GM08714 (cell line): ENCODE measurements around the gene TOLLIP.
"Not testable (repeated sequence)": the region's sequence is repeated elsewhere in the genome, so short reads cannot be mapped to it uniquely, and the experiment has no call there.

ENCODE experiments used
- H3K4me3 ChIP-seq: fragments of 200-500 bp; sonication (Bioruptor generic); 2 replicates; pipeline ENCODE4 v1.5.1; 2014; ENCODE audit warnings: mild to moderate bottlenecking, low read length, inconsistent platforms
- ZNF274 ChIP-seq: IDR thresholded peaks from 2 replicates; pipeline ENCODE4 v1.6.1; 2012; ENCODE audit warnings: mild to moderate bottlenecking, low read depth, low read length

Gene TOLLIP

GRCh38 chr11:1309498-1310317 is at the start of gene TOLLIP:
Gene TOLLIP, minus strand, starts transcription at chr11:1309632. Its CDS starts 134 bp downstream, at chr11:1309498.
- no peak for TF ChIP-seq ZNF274
- H3K4me3 ChIP-seq, result peak within 1 kb of the TSS; percentile 62; the same call in 1 of the 2 replicates

- H3K4me3 ChIP-seq, result not testable (repeated sequence)
Measured at GRCh38 chr11:1358931-1359330, 49.5 kb upstream of the TOLLIP start.

- TF ChIP-seq ZNF274, result no peak
- no peak overlapping the region for H3K4me3 ChIP-seq
Measured at GRCh38 chr11:1358286-1358685, 48.9 kb upstream of the TOLLIP start.

- H3K4me3 ChIP-seq, result no peak overlapping the region
- no peak for TF ChIP-seq ZNF274
Measured at GRCh38 chr11:1356478-1356960, 47.1 kb upstream of the TOLLIP start.

- TF ChIP-seq ZNF274, result no peak
- H3K4me3 ChIP-seq, result no peak overlapping the region
Measured at GRCh38 chr11:1356007-1356435, 46.6 kb upstream of the TOLLIP start.

- no peak overlapping the region for H3K4me3 ChIP-seq
- TF ChIP-seq ZNF274, result no peak
Measured at GRCh38 chr11:1354125-1354938, 44.9 kb upstream of the TOLLIP start.

GRCh38 chr11:1353383-1354124 is 44.1 kb upstream of the TOLLIP start:
- H3K4me3 ChIP-seq, result no peak overlapping the region
- TF ChIP-seq ZNF274, result no peak

- H3K4me3 ChIP-seq, result no peak overlapping the region
- no peak for TF ChIP-seq ZNF274
Measured at GRCh38 chr11:1352696-1353382, 43.4 kb upstream of the TOLLIP start.

GRCh38 chr11:1351278-1351937 is 42.0 kb upstream of the TOLLIP start:
- no peak overlapping the region for H3K4me3 ChIP-seq
- TF ChIP-seq ZNF274, result no peak

GRCh38 chr11:1350086-1350725 is 40.8 kb upstream of the TOLLIP start:
- no peak overlapping the region for H3K4me3 ChIP-seq
- no peak for TF ChIP-seq ZNF274

GRCh38 chr11:1349327-1350041 is 40.1 kb upstream of the TOLLIP start:
- no peak for TF ChIP-seq ZNF274
- no peak overlapping the region for H3K4me3 ChIP-seq

GRCh38 chr11:1348796-1349326 is 39.4 kb upstream of the TOLLIP start:
- no peak overlapping the region for H3K4me3 ChIP-seq
- no peak for TF ChIP-seq ZNF274
